Choroid plexus epithelial cell (primary cell): ENCODE results near the gene MATN1.

Experiments used
- DNase-seq: peaks from one replicate; pipeline ENCODE4 v3.0.0-alpha.2; 2010; ENCODE audit warnings: low read depth
- H3K4me3 ChIP-seq: 2 replicates; pipeline ENCODE4 v1.5.1; 2011; ENCODE audit warnings: low read depth, mild to moderate bottlenecking, control low read depth, low read length, moderate library complexity
- TF ChIP-seq, protein P1 (sequence below): conservative IDR thresholded peaks from 2 replicates; pipeline ENCODE4 v1.5.1; 2011; ENCODE audit warnings: low read depth, mild to moderate bottlenecking, control low read depth, inconsistent platforms, low read length, moderate library complexity

Gene MATN1

DNA sequence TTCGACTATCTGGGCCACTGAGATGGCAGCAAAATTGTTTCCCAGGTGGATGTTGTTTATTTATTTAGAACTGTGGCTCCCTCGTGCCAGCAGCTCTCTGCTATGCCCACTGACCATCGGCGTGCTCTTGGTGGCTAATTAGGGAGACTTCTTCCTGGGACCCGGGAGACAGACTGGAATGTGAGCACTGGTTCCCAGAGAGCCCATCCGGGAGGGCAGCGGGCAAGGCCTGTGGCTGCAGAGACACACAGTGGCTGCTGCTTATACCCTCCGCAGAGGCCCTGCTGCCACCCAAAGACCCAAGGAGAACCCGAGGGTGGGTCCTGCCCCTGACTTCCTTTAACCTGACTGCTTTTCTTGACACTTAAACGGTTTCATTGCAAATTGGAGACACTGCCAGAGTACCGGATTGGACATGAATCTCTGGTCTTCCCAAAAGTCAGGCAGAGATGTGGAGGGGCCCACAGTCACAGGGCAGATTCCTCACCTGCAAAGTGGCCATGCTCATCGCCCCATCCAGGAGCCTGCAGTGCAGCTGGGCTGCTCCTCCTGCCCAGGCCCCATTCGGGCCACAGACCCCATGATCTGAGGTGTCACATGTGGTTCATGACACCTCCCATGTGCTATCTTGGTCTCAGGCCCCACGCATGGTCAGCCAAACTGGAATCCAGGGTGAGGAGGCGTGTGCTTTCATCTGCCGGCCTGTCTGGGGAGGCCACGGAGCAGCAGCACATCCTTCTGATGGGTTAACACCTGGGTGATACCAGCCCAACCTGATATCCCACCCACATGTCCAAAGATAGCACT is 5.7 kb upstream of the MATN1 start:
- no peak for DNase-seq
- no peak overlapping the region for H3K4me3 ChIP-seq
- TF ChIP-seq, protein P1, sequence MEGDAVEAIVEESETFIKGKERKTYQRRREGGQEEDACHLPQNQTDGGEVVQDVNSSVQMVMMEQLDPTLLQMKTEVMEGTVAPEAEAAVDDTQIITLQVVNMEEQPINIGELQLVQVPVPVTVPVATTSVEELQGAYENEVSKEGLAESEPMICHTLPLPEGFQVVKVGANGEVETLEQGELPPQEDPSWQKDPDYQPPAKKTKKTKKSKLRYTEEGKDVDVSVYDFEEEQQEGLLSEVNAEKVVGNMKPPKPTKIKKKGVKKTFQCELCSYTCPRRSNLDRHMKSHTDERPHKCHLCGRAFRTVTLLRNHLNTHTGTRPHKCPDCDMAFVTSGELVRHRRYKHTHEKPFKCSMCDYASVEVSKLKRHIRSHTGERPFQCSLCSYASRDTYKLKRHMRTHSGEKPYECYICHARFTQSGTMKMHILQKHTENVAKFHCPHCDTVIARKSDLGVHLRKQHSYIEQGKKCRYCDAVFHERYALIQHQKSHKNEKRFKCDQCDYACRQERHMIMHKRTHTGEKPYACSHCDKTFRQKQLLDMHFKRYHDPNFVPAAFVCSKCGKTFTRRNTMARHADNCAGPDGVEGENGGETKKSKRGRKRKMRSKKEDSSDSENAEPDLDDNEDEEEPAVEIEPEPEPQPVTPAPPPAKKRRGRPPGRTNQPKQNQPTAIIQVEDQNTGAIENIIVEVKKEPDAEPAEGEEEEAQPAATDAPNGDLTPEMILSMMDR: no peak

DNA sequence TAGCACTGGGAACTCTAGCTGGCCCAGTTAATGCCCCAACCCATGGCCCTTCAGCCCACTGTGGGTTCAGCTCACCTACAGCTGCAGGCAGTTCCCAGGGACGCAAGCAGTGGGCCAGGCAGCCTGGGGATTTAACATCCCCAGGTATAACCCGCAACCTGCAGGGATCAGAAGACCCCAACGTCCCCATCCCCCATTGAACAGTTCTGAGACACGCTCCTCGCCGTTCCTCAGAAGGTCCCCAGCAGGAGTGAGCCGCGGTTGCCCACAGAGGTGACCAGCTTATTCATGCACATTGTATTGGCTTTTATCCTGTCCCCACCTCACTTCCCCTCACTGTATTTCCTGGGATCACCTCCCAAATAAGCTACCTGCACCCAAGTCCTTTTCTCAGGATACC is 5.0 kb upstream of the MATN1 start:
- H3K4me3 ChIP-seq: no peak overlapping the region
- TF ChIP-seq, protein P1: no peak
- no peak for DNase-seq

DNA sequence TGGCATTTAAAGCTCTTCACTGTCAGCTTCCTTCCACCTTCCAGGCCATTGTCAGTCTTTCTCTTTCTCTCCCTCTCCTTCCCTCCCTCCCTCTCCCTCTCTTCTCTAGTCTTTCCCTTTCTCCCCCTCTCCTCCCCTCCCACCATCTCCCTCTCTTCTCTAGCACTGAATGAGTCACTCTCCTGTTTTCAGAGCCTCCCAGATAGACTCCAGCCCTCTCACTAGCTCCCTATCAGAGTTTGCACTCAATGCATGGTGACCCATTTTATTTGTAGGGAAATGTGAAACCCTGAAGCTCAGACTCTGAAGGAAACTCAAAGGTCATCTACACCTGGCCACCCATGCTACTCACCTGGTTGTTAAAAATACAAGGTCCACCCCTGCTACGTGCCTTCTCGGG is 4.4 kb upstream of the MATN1 start:
- DNase-seq: peak; percentile 52
- TF ChIP-seq, protein P1: no peak
- H3K4me3 ChIP-seq: no peak overlapping the region

DNA sequence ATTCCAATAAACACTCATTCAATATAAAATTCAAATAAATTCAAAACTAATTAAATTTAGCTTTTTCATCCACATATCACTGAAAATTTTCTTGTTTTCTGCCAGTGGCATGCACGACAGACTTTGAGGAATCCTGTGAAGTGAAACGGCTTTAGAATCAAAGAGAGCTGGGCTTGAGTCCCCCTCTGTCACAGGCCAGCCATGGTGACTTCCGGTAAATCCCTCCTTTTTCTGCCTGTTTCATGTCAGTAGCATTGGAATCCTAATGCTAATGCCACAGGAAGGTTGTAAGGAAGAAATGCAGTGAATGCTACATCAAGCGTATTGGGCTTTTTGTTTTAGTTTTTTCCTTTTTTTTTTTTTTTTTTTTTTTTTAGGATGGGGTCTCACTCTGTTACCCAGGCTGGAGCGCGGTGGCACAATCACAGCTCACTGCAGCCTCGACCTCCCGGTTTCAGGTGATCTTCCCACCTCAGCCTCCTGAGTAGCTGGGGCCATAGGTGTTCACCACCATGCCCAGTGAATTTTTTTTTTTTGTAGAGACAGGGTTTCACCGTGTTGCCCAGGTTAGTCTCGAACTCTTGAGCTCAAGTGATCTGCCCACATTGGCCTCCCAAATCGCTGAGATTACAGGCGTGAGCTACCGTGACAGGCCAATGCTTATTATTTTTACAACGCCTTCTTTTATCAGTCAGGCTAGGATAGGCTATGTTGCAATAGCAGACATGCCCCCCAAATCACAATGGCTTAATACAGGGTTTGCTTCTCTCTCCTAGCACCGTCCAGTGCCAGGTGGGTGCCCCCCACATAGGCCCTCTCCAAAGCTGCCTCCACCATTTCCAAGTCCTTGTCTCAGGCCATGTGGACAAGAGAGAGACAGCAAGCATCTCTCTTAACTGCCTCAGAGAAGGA is 3.6 kb upstream of the MATN1 start:
- no peak for DNase-seq
- TF ChIP-seq, protein P1: no peak

DNA sequence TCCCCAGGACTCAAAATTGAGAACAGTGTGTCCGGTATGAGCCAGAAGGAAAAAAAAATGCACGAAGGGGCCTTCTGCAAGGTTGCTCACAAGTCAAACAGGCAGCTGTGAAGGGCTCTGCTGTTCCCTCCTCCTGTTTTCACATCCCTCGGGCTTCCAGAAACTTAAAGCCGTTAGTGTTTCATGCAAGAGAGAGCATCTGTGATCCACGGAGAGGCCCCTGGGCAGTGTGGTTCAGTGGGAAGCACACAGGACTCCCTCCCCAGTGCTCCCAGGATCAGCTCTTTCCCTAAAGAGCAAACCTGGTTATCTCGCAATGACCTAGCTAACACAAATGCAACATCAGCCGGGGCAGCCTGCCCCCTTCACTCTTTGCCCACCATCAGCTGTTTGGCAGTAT is 2.9 kb upstream of the MATN1 start:
- no peak overlapping the region for H3K4me3 ChIP-seq
- no peak for DNase-seq
- TF ChIP-seq, protein P1: no peak

More for the DNA sequence above, 3.6 kb upstream of the MATN1 start:
- no peak overlapping the region for H3K4me3 ChIP-seq

DNA sequence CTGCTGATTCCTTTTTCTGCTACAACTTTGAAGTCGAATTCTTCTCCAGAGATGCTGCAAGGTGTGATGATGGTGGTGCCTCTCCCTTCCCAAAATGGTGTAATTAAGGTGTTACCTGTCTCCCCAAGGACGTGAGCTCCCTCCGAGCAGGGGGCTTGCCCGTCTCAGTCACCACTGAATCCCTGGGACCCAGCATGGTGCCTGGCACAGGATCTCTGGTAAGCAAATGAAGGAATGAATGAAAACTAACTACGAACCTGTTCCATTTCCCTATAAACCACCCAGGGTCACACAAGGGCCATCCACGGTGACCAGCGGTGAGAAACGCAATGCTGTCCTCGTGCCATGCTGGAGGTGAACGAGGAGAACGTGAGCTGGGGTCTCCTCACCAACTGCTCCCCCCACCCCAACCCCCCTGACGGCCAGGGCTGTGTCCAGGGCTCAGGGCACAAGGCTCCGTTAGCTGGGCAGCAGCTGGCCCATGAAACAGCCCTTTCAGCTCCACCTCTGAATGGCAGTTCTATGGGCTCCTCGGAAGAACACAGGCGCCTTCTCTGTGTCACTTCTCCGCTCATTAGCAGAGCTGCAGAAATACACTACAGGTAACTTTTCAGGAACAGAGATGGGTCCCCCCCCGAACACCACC is 2.2 kb upstream of the MATN1 start:
- no peak overlapping the region for H3K4me3 ChIP-seq
- DNase-seq: no peak
- TF ChIP-seq, protein P1: no peak
